ENCODE measurements around the gene COL9A3. TPM values are rescaled to one million over a fixed set of nuclear protein-coding genes. Genes with fewer than 3 reads are reported as not detected.

COL9A3 gene
- total RNA-seq, 1 experiment from 2014 or later: 150 TPM

GRCh38 chr20:62880147-62880934 is 63.5 kb downstream of the COL9A3 start:
- no peak overlapping the region for H4K91ac ChIP-seq (ENCODE audit: insufficient read length, low read depth, low read length)
- H4K5ac ChIP-seq (ENCODE audit: insufficient read length, low read depth, low read length): no peak overlapping the region
- H2AK5ac ChIP-seq (ENCODE audit: insufficient read length, low read length): no peak overlapping the region
- no peak overlapping the region for H2AFZ ChIP-seq (ENCODE audit: low read length)
- no peak overlapping the region for H2BK120ac ChIP-seq (ENCODE audit: low read depth, low read length, poor library complexity, severe bottlenecking)
- no peak overlapping the region; the same call in 1 of the 2 replicates for H3K14ac ChIP-seq (ENCODE audit: insufficient read depth, low read length)
- H2BK12ac ChIP-seq (ENCODE audit: insufficient read length, low read depth, low read length): no peak overlapping the region
- no CpG with 5 or more reads among the region's 37 CpGs for WGBS (ENCODE audit: extremely low coverage, insufficient read length, low lambda C conversion rate)
- Mint-ChIP-seq H3K27me3 (ENCODE audit: low read depth) (peaks cover 3% of the 10 kb centered on the region; the same call in 1 of the 2 replicates), H3K4me1 (peaks cover 26 to 37% of the 10 kb centered on the region in 2 experiments), H3K36me3 (ENCODE audit: insufficient read depth in 1 of 3, low read depth in 3 of 3) (peaks cover 0 to 35% (median 11%) of the 10 kb centered on the region in 3 experiments; a peak in 5 of 7 replicates), H3K4me3 (no peak overlapping the region), H3K27ac (no peak overlapping the region), H3K9me3 (peaks cover 0 to 3% of the 10 kb centered on the region in 2 experiments; a peak in 2 of 5 replicates)
- TF ChIP-seq, protein P1, sequence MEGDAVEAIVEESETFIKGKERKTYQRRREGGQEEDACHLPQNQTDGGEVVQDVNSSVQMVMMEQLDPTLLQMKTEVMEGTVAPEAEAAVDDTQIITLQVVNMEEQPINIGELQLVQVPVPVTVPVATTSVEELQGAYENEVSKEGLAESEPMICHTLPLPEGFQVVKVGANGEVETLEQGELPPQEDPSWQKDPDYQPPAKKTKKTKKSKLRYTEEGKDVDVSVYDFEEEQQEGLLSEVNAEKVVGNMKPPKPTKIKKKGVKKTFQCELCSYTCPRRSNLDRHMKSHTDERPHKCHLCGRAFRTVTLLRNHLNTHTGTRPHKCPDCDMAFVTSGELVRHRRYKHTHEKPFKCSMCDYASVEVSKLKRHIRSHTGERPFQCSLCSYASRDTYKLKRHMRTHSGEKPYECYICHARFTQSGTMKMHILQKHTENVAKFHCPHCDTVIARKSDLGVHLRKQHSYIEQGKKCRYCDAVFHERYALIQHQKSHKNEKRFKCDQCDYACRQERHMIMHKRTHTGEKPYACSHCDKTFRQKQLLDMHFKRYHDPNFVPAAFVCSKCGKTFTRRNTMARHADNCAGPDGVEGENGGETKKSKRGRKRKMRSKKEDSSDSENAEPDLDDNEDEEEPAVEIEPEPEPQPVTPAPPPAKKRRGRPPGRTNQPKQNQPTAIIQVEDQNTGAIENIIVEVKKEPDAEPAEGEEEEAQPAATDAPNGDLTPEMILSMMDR (conservative IDR thresholded peaks at IDR 0.05): no peak
- no peaks in the 10 kb centered on the region for H3K79me1 ChIP-seq (ENCODE audit: insufficient read depth, low read depth, low read length, poor library complexity, severe bottlenecking)
- no peaks in the 10 kb centered on the region for H3K9me3 ChIP-seq (ENCODE audit: control insufficient read depth, low read depth, low read length)
- H3K4me2 ChIP-seq (ENCODE audit: insufficient read depth, insufficient read length, low read length): no peak overlapping the region
- H2BK5ac ChIP-seq (ENCODE audit: insufficient read length, low read length): no peak overlapping the region
- no peak overlapping the region for H3K4ac ChIP-seq (ENCODE audit: low read depth, low read length)
- no peak overlapping the region for H2BK15ac ChIP-seq (ENCODE audit: low read depth, low read length)
- no peaks in the 10 kb centered on the region for H3K23me2 ChIP-seq (ENCODE audit: insufficient read length, low read depth, low read length, poor library complexity, severe bottlenecking)
- H3K79me2 ChIP-seq (ENCODE audit: insufficient read depth, low read length): no peaks in the 10 kb centered on the region
- no peaks in the 10 kb centered on the region for H3K27me3 ChIP-seq (ENCODE audit: insufficient read depth, low read length)
- no peak overlapping the region for H3K23ac ChIP-seq (ENCODE audit: insufficient read length, low read depth, low read length)
- H3K18ac ChIP-seq (ENCODE audit: insufficient read length, low read depth, low read length): no peak overlapping the region
- H3K4me1 ChIP-seq (ENCODE audit: insufficient read depth, low read length): no peaks in the 10 kb centered on the region; the same call in 1 of the 2 replicates
- no peak for DNase-seq
- H3T11ph ChIP-seq (ENCODE audit: low read length): no peak overlapping the region
- no peak overlapping the region for H4K8ac ChIP-seq (replicated peaks; ENCODE audit: insufficient read length, low read depth, low read length)
- no peak overlapping the region for H3K56ac ChIP-seq (ENCODE audit: insufficient read length, low read depth, low read length)
- H4K20me1 ChIP-seq (ENCODE audit: control insufficient read depth, insufficient read depth, insufficient read length): no peaks in the 10 kb centered on the region
- no peak overlapping the region for H2BK20ac ChIP-seq (ENCODE audit: low read depth, low read length, poor library complexity, severe bottlenecking)
- H3K9ac ChIP-seq (ENCODE audit: extremely low read depth, insufficient read length, low read length): no peak overlapping the region
- no peak overlapping the region for H3K27ac ChIP-seq (ENCODE audit: insufficient read length, low read depth, low read length)

Data from H9 (cell line).